GM10266 (cell line): ENCODE data around the gene CTNNA1.
"Not testable (repeated sequence)": the region's sequence is repeated elsewhere in the genome, so short reads cannot be mapped to it uniquely, and the experiment has no call there.

Experiments used
- DNase-seq: peaks from one replicate; pipeline ENCODE4 v3.0.0; 2012; ENCODE audit errors: extremely low spot score
- TF ChIP-seq, protein P1 (sequence below): IDR thresholded peaks from 2 replicates; pipeline ENCODE4 v1.5.1; 2012; ENCODE audit warnings: mild to moderate bottlenecking, low read depth; ENCODE audit not compliant: control insufficient read depth, insufficient read depth; ENCODE audit errors: missing control alignments

CTNNA1 gene

DNA sequence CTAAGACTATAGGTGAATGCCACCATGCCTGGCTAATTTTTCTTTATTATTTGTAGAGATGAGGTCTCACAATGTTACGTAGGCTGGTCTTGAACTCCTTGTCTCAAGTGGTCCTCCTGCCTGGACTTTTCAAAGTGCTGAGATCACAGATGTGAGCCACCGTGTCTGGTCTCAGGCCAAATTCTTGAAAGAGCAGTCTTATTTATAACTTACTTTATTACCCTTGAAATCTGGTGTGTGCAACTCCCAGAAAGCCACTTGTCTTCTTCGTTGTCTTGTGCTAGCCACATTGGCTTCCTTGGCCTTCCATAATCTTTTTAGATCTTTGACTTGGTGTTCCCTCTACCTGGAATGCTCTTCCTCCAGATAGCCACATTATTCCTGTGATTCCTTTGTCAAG is 50.1 kb downstream of the CTNNA1 start:
- no peak for DNase-seq
- TF ChIP-seq, protein P1, sequence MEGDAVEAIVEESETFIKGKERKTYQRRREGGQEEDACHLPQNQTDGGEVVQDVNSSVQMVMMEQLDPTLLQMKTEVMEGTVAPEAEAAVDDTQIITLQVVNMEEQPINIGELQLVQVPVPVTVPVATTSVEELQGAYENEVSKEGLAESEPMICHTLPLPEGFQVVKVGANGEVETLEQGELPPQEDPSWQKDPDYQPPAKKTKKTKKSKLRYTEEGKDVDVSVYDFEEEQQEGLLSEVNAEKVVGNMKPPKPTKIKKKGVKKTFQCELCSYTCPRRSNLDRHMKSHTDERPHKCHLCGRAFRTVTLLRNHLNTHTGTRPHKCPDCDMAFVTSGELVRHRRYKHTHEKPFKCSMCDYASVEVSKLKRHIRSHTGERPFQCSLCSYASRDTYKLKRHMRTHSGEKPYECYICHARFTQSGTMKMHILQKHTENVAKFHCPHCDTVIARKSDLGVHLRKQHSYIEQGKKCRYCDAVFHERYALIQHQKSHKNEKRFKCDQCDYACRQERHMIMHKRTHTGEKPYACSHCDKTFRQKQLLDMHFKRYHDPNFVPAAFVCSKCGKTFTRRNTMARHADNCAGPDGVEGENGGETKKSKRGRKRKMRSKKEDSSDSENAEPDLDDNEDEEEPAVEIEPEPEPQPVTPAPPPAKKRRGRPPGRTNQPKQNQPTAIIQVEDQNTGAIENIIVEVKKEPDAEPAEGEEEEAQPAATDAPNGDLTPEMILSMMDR, result no peak

- DNase-seq, result no peak
- TF ChIP-seq, protein P1, result no peak
Measured at GRCh38 chr5:138803935-138804334, 50.7 kb downstream of the CTNNA1 start.

GRCh38 chr5:138805096-138805495 is 51.9 kb downstream of the CTNNA1 start:
- no peak for DNase-seq
- TF ChIP-seq, protein P1, result no peak

DNA sequence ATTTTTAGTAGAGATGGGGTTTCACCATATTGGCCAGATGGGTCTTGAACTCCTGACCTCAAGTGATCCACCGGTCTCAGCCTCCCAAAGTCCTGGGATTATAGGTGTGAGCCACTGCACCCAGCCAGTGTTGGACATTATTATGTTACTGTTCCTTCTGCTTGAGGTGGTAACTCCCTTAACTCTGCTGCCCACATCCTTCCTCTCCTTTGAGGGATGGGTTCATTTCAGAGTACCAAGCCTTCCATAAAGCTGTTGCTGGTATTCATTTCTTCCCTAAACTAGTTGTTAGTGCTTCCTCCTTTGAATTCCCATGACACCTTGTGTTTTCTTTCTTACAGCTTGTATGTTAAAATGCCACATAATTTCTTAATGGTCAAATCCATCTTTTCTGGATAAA is 54.0 kb downstream of the CTNNA1 start:
- TF ChIP-seq, protein P1, result no peak
- DNase-seq, result no peak

- no peak for DNase-seq
- TF ChIP-seq, protein P1, result no peak
Measured at GRCh38 chr5:138809391-138809790, 56.2 kb downstream of the CTNNA1 start.

DNA sequence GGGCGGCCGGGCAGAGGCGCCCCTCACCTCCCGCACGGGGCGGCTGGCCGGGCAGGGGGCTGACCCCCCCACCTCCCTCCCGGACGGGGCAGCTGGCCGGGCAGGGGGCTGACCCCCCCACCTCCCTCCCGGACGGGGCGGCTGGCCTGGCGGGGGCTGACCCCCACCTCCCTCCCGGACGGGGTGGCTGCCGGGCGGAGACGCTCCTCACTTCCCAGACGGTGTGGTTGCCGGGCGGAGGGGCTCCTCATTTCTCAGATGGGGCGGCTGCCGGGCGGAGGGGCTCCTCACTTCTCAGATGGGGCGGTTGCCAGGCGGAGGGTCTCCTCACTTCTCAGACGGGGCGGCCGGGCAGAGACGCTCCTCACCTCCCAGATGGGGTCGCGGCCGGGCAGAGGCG is 57.6 kb downstream of the CTNNA1 start:
- not testable (repeated sequence) for DNase-seq

GRCh38 chr5:138815529-138815928 is 62.3 kb downstream of the CTNNA1 start:
- TF ChIP-seq, protein P1, result no peak
- DNase-seq, result no peak

DNA sequence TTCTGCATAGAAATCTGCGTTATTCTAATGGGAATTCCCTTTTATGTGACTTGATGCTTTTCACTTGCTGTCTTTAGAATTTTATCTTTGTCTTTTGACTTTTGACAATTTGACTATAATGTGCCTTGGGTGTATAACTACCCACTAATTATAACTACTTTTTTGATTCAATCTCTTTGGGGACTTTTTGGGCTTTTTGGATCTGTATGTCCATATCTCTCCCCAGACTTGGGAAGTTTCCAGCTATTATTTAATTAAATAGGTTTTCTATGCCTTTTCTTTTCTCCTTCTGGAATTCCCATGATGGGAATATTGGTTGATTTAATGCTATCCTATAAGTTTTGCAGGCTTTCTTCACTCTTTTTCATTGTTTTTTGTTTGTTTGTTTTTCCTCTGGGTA is 64.0 kb downstream of the CTNNA1 start:
- TF ChIP-seq, protein P1, result no peak
- DNase-seq, result no peak
